RPMI7951 (cell line): ENCODE results near the gene RNASEH1. TPM values are rescaled to one million over a fixed set of nuclear protein-coding genes. Genes with fewer than 3 reads are reported as not detected.
"Not testable (repeated sequence)": the region's sequence is repeated elsewhere in the genome, so short reads cannot be mapped to it uniquely, and the experiment has no call there.

Experiments
- DNase-seq: peaks from one replicate; pipeline ENCODE4 v3.0.0-alpha.2; 2012; ENCODE audit warnings: low read depth
- total RNA-seq: library from RNA; depleted of rRNA; stranded (reverse); fragments of >200 nt; shearing (Covaris generic); gene quantifications from 2 replicates; pipeline ENCODE4 v1.2.3, GENCODE V29; 2014; rRNA removed

The RNASEH1 gene
- total RNA-seq, 1 experiment from 2014 or later: 24.9 TPM

- peak; percentile 75 for DNase-seq
Observed at GRCh38 chr2:3519255-3520205, 38.6 kb downstream of the RNASEH1 start, which contains the start of gene ADI1. ADI1 (minus strand) TSS chr2:3519531; CDS start chr2:3519487, 44 bp downstream.

GRCh38 chr2:3518496-3519254 is 39.5 kb downstream of the RNASEH1 start:
- DNase-seq: peak; percentile 94

GRCh38 chr2:3517948-3518495 is 40.1 kb downstream of the RNASEH1 start:
- DNase-seq: no peak

- no peak for DNase-seq
Observed at GRCh38 chr2:3516831-3517230, 41.3 kb downstream of the RNASEH1 start.

- not testable (repeated sequence) for DNase-seq
Observed at GRCh38 chr2:3515438-3515837, 42.7 kb downstream of the RNASEH1 start.

- DNase-seq: no peak
Observed at GRCh38 chr2:3513026-3513810, 44.9 kb downstream of the RNASEH1 start.

- no peak for DNase-seq
Observed at GRCh38 chr2:3512086-3512485, 46.0 kb downstream of the RNASEH1 start.

GRCh38 chr2:3505771-3506170 is 52.4 kb downstream of the RNASEH1 start:
- DNase-seq: no peak

GRCh38 chr2:3504741-3505140 is 53.4 kb downstream of the RNASEH1 start:
- no peak for DNase-seq

- no peak for DNase-seq
Observed at GRCh38 chr2:3503483-3503882, 54.6 kb downstream of the RNASEH1 start.

GRCh38 chr2:3503046-3503445 is 55.1 kb downstream of the RNASEH1 start:
- DNase-seq: no peak

- DNase-seq: no peak
Observed at GRCh38 chr2:3500326-3500899, 57.7 kb downstream of the RNASEH1 start.

- DNase-seq: no peak
Observed at GRCh38 chr2:3498783-3499394, 59.2 kb downstream of the RNASEH1 start.

- not testable (repeated sequence) for DNase-seq
Observed at GRCh38 chr2:3496708-3497080, 61.4 kb downstream of the RNASEH1 start.

Other genes with a start within 250 kb of the RNASEH1 start
- 42.1 and 46.7 TPM in 2 replicates for gene EIPR1, start 180.5 kb downstream of the RNASEH1 start, total RNA-seq
- 53.6 and 60.6 TPM in 2 replicates for gene TRAPPC12, start 178.6 kb downstream of the RNASEH1 start, total RNA-seq
- 91.8 and 102 TPM in 2 replicates for gene ADI1, start 38.8 kb downstream of the RNASEH1 start, total RNA-seq
- 2,566 and 3,002 TPM in 2 replicates for gene RPS7, start 16.9 kb upstream of the RNASEH1 start, total RNA-seq
- 0.48 TPM in 1 of 2 replicates, not detected in the other for gene COLEC11, start 36.8 kb upstream of the RNASEH1 start, total RNA-seq
- not detected in 2 replicates for gene ALLC, start 99.9 kb upstream of the RNASEH1 start, total RNA-seq
- not detected in 2 replicates for gene DCDC2C, start 145.2 kb upstream of the RNASEH1 start, total RNA-seq